ENCODE data around the gene MAP4. TPM values are rescaled to one million over a fixed set of nuclear protein-coding genes. Genes with fewer than 3 reads are reported as not detected.

The MAP4 gene
- total and polyA plus RNA-seq, 7 donors = 85.5 to 1,424 (median 819) TPM

- Histone ChIP-seq H3K4me1 (peaks cover 24% of the 10 kb centered on the region), H3K9me3 (no peaks in the 10 kb centered on the region), H3K27me3 (ENCODE audit: insufficient read depth in 3 of 3, low read length in 2 of 3) (no peaks in the 10 kb centered on the region), H3K27ac (peak overlapping the region; percentile 64), H3K4me3 (no peak overlapping the region), H3K36me3 (ENCODE audit: insufficient read depth in 1 of 2, low read depth in 1 of 2) (peaks cover 3 to 98% of the 10 kb centered on the region in 2 donors)
- peak in 1 of 2 donors; percentile 42 for DNase-seq
- WGBS, 3 donors = 79 to 85% (median 82%) methylated on average over 14 of the region's 14 CpGs
- TF ChIP-seq, protein P1, sequence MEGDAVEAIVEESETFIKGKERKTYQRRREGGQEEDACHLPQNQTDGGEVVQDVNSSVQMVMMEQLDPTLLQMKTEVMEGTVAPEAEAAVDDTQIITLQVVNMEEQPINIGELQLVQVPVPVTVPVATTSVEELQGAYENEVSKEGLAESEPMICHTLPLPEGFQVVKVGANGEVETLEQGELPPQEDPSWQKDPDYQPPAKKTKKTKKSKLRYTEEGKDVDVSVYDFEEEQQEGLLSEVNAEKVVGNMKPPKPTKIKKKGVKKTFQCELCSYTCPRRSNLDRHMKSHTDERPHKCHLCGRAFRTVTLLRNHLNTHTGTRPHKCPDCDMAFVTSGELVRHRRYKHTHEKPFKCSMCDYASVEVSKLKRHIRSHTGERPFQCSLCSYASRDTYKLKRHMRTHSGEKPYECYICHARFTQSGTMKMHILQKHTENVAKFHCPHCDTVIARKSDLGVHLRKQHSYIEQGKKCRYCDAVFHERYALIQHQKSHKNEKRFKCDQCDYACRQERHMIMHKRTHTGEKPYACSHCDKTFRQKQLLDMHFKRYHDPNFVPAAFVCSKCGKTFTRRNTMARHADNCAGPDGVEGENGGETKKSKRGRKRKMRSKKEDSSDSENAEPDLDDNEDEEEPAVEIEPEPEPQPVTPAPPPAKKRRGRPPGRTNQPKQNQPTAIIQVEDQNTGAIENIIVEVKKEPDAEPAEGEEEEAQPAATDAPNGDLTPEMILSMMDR (IDR thresholded peaks at IDR 0.05) = no peak
- no peak for ATAC-seq
- intact Hi-C loops (cut with DNase I) = no loop called here
Observed at GRCh38 chr3:47854720-47855455, 161.3 kb downstream of the MAP4 start.

GRCh38 chr3:47854267-47854666 lies 161.9 kb downstream of the MAP4 start:
- intact Hi-C loops (cut with DNase I) = no loop called here
- no peak overlapping the region for H3K27ac ChIP-seq
- no peak overlapping the region for H3K4me3 ChIP-seq
- WGBS, 3 donors = 73 to 85% (median 73%) methylated on average over 11 of the region's 11 CpGs
- H3K4me1 ChIP-seq = peaks cover 24% of the 10 kb centered on the region
- H3K9me3 ChIP-seq = no peaks in the 10 kb centered on the region
- DNase-seq = no peak
- TF ChIP-seq, protein P1 (IDR thresholded peaks at IDR 0.05) = no peak
- peaks cover 3 to 98% of the 10 kb centered on the region in 2 donors for H3K36me3 ChIP-seq (ENCODE audit: insufficient read depth in 1 of 2, low read depth in 1 of 2)
- no peak for ATAC-seq
- H3K27me3 ChIP-seq (ENCODE audit: insufficient read depth in 3 of 3, low read length in 2 of 3) = no peaks in the 10 kb centered on the region

- Histone ChIP-seq H3K9me3 (no peaks in the 10 kb centered on the region), H3K4me1 (peaks cover 23% of the 10 kb centered on the region), H3K4me3 (no peak overlapping the region), H3K27ac (no peak overlapping the region), H3K36me3 (ENCODE audit: insufficient read depth in 1 of 2, low read depth in 1 of 2) (peaks cover 3 to 100% of the 10 kb centered on the region in 2 donors), H3K27me3 (ENCODE audit: insufficient read depth in 3 of 3, low read length in 2 of 3) (no peaks in the 10 kb centered on the region)
- intact Hi-C loops (cut with DNase I) = no loop called here
- TF ChIP-seq, protein P1 (IDR thresholded peaks at IDR 0.05) = no peak
- DNase-seq = peak in 1 of 2 donors; percentile 39
- WGBS, 3 donors = 89 to 90% (median 89%) methylated on average over 35 to 36 of the region's 36 CpGs
- ATAC-seq = no peak
Observed at GRCh38 chr3:47852604-47853602, 163.3 kb downstream of the MAP4 start.

DNA sequence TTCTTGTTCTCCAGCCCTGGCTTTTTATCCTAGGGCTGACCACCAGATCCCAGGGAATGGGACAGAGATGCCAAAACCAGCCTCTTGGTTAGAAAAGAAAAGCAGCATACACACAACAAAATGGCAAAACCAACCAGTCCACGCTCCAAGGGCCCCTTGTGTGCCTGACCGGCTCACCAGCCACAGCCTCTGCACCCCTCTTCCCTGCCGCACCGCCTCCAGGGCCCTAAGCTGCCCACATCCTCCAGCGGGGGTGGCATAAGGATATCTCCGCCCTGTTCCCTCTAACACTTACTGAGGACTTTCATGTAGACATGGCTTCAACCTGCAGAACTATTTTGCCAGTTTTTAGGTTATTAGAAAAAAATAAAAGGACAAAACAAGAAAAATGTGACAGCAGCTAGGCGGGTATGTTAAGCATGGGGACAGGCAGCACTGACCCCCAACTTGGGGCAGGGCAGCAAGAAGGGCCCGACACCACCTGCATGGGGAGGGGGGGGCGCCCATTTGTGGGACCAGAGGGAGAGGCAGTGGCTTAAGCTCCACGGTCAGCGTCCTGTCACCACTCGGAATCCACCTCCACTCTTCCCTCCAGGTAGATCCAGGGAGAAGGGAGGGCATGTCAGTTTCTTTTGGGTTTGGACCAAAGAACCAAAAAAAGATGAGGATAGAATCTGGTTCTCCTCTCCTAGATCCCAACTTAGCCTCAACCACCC lies 164.2 kb downstream of the MAP4 start:
- no peak overlapping the region for H3K4me3 ChIP-seq
- TF ChIP-seq, protein P1 (IDR thresholded peaks at IDR 0.05) = no peak
- H3K27ac ChIP-seq = no peak overlapping the region
- intact Hi-C loops (cut with DNase I) = no loop called here
- no peak for DNase-seq
- H3K36me3 ChIP-seq (ENCODE audit: insufficient read depth in 1 of 2, low read depth in 1 of 2) = peaks cover 4 to 100% of the 10 kb centered on the region in 2 donors
- no peaks in the 10 kb centered on the region for H3K27me3 ChIP-seq (ENCODE audit: insufficient read depth in 3 of 3, low read length in 2 of 3)
- 83 to 89% (median 87%) methylated on average over 12 of the region's 12 CpGs for WGBS, 3 donors
- H3K9me3 ChIP-seq = no peaks in the 10 kb centered on the region
- H3K4me1 ChIP-seq = peaks cover 14% of the 10 kb centered on the region
- ATAC-seq = no peak
